Measurements from ENCODE around the gene RNU5D-1.

GRCh38 chr1:44717653-44718052 lies 13.3 kb downstream of the RNU5D-1 start:
- TF ChIP-seq CTCF (conservative IDR thresholded peaks at IDR 0.05): no peak
- TF ChIP-seq ZFX (IDR thresholded peaks at IDR 0.05): no peak

Measured in C4-2B (cell line).